NCI-H2196 treated with DMSO at 0.1 percent for 48 hours (cell line): ENCODE measurements around the gene MED14.

Experiments used
- DNase-seq: peaks from one replicate; lab custom pipeline; 2025; ENCODE audit not compliant: unreplicated experiment; lab: John Stamatoyannopoulos, UW

Gene MED14

GRCh38 chrX:40663880-40664630 is 71.3 kb downstream of the MED14 start:
- no peak for DNase-seq

- DNase-seq: no peak
Measured at GRCh38 chrX:40663078-40663740, 72.1 kb downstream of the MED14 start.

GRCh38 chrX:40661489-40661888 is 73.9 kb downstream of the MED14 start:
- no peak for DNase-seq

GRCh38 chrX:40660381-40660780 is 75.0 kb downstream of the MED14 start:
- DNase-seq: no peak

GRCh38 chrX:40653535-40653934 is 81.8 kb downstream of the MED14 start:
- DNase-seq: no peak

- DNase-seq: no peak
Measured at GRCh38 chrX:40652664-40653063, 82.7 kb downstream of the MED14 start.

- DNase-seq: peak; percentile 28
Measured at GRCh38 chrX:40651620-40652223, 83.6 kb downstream of the MED14 start.

GRCh38 chrX:40647307-40648197 is 87.8 kb downstream of the MED14 start, which contains the start of gene CXorf38:
CXorf38 (minus strand) TSS chrX:40647561; CDS start chrX:40647520, 41 bp downstream.
- DNase-seq: peak; percentile 42

- DNase-seq: no peak
Measured at GRCh38 chrX:40646489-40647306, 88.6 kb downstream of the MED14 start.

- DNase-seq: no peak
Measured at GRCh38 chrX:40644821-40645358, 90.5 kb downstream of the MED14 start.

- no peak for DNase-seq
Measured at GRCh38 chrX:40644176-40644575, 91.2 kb downstream of the MED14 start.

GRCh38 chrX:40637687-40638086 is 97.7 kb downstream of the MED14 start:
- no peak for DNase-seq

- no peak for DNase-seq
Measured at GRCh38 chrX:40632199-40632598, 103.1 kb downstream of the MED14 start.

GRCh38 chrX:40628506-40628905 is 106.8 kb downstream of the MED14 start:
- no peak for DNase-seq

GRCh38 chrX:40625294-40625693 is 110.0 kb downstream of the MED14 start:
- DNase-seq: no peak

- DNase-seq: no peak
Measured at GRCh38 chrX:40623665-40624064, 111.7 kb downstream of the MED14 start.

- DNase-seq: no peak
Measured at GRCh38 chrX:40623139-40623536, 112.2 kb downstream of the MED14 start, which contains the start of gene MPC1L. MPC1L (plus strand) TSS chrX:40623428; CDS start chrX:40623566, 138 bp downstream.

- no peak for DNase-seq
Measured at GRCh38 chrX:40622479-40623138, 112.7 kb downstream of the MED14 start.

GRCh38 chrX:40617566-40617965 is 117.8 kb downstream of the MED14 start:
- no peak for DNase-seq
